SW 1271 (cell line): Measurements from ENCODE around the gene IBA57.

Experiments
- DNase-seq, 2 experiments: peaks; one replicate each; lab custom pipeline; 2025; lab: John Stamatoyannopoulos, UW

IBA57 gene

GRCh38 chr1:228190182-228190581 is 24.6 kb downstream of the IBA57 start:
- DNase-seq = no peak

- no peak for DNase-seq
These were observed 25.2 kb downstream of the IBA57 start for GRCh38 chr1:228190778-228191177.

- DNase-seq = no peak
These were observed 28.8 kb downstream of the IBA57 start for GRCh38 chr1:228194436-228194835.

- no peak for DNase-seq
These were observed 29.6 kb downstream of the IBA57 start for GRCh38 chr1:228194921-228195812.

- no peak for DNase-seq
These were observed 32.0 kb downstream of the IBA57 start for GRCh38 chr1:228197555-228198147.

GRCh38 chr1:228198977-228199590 is 33.5 kb downstream of the IBA57 start:
- DNase-seq = no peak

GRCh38 chr1:228204958-228205357 is 39.4 kb downstream of the IBA57 start:
- no peak for DNase-seq

- no peak for DNase-seq
These were observed 40.2 kb downstream of the IBA57 start for GRCh38 chr1:228205526-228206436.

- no peak for DNase-seq
These were observed 41.2 kb downstream of the IBA57 start for GRCh38 chr1:228206582-228207351.

GRCh38 chr1:228207381-228207810 is 41.8 kb downstream of the IBA57 start:
- no peak for DNase-seq

GRCh38 chr1:228207851-228208821 is 42.5 kb downstream of the IBA57 start, which contains the start of gene OBSCN:
Gene OBSCN, plus strand, starts transcription at chr1:228208044. Its CDS starts 3,740 bp downstream, at chr1:228211784.
- no peak for DNase-seq

GRCh38 chr1:228208831-228209551 is 43.4 kb downstream of the IBA57 start:
- no peak for DNase-seq

GRCh38 chr1:228209657-228210056 is 44.1 kb downstream of the IBA57 start:
- no peak for DNase-seq

GRCh38 chr1:228210076-228210651 is 44.6 kb downstream of the IBA57 start:
- DNase-seq = no peak

- no peak for DNase-seq
These were observed 45.3 kb downstream of the IBA57 start for GRCh38 chr1:228210712-228211530.

- DNase-seq = no peak
These were observed 46.2 kb downstream of the IBA57 start for GRCh38 chr1:228211531-228212414.
